ENCODE data around the gene CD55. TPM values are rescaled to one million over a fixed set of nuclear protein-coding genes. Genes with fewer than 3 reads are reported as not detected.

CD55 gene
- total RNA-seq, 2 donors from 2014 or later = 19.5 to 26.1 TPM

DNA sequence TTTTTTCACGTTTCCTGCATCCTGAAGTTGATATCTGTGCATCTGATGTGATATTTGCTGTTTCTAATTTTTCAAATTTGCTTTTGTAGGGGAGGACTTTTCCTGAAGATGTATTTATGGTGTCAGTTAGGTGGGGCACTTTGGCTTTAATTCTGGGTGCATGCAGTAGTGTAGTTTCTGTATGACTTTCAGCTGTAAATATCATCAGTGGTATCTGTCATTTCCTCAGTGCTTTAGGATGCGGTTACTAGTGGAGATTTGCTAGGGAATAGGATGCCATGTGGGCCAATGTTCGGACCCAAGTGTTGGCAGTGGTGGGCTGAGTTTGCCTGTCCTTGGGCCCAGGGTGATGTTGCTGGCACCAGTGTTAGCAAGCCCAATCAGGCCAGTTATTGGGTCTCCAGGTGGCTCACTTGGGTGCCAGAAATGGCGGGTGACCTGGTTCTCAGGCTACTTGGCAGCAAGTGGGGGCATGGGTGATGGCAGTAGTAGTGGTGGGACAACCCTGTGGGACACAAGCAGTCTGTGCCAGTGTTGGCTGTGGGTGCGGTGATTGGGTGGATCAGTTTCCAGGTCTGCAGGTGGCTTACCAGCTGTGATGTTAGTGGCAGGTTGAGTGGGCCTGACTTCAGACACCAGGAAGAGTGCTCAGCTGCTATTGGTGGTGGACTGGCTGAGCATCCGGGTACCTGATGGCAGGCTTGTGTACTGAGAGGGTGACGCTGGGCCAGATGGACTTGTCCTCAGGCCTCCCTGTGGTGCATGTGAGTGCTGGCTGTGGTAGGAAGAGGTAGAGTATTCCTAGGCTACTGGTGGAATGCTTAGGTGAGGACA, 24.4 kb downstream of the CD55 start:
- no peaks in the 10 kb centered on the region for H3K36me3 ChIP-seq (ENCODE audit: control insufficient read depth, insufficient read depth, low read length)
- H3K4me1 Mint-ChIP-seq = no peaks in the 10 kb centered on the region
- peaks cover 6% of the 10 kb centered on the region for H3K9me3 ChIP-seq (ENCODE audit: control insufficient read depth, low read length)
- no peaks in the 10 kb centered on the region for H3K27me3 ChIP-seq (ENCODE audit: control insufficient read depth, insufficient read depth, low read length, poor library complexity, severe bottlenecking)
- H3K9ac ChIP-seq (ENCODE audit: extremely low read depth, low read length, poor library complexity, severe bottlenecking) = no peak overlapping the region
- no peak overlapping the region for H3K4me3 Mint-ChIP-seq
- no peak for DNase-seq
- no peaks in the 10 kb centered on the region for H3K4me1 ChIP-seq (ENCODE audit: control insufficient read depth, insufficient read depth, low read length)
- H3K27me3 Mint-ChIP-seq (ENCODE audit: insufficient read depth) = peaks cover 4% of the 10 kb centered on the region
- no peak overlapping the region for H3K4me3 ChIP-seq (ENCODE audit: low read length)
- no peak overlapping the region for H3K27ac Mint-ChIP-seq
- H3K36me3 Mint-ChIP-seq (ENCODE audit: low read depth) = peaks cover 49% of the 10 kb centered on the region
- 79 to 93% methylated on average over 3 to 7 of the region's 7 CpGs for WGBS, 2 experiments (ENCODE audit: insufficient coverage in 1 of 2, insufficient read length in 1 of 2)
- H3K9me3 Mint-ChIP-seq = peaks cover 25% of the 10 kb centered on the region
- TF ChIP-seq, protein P1, sequence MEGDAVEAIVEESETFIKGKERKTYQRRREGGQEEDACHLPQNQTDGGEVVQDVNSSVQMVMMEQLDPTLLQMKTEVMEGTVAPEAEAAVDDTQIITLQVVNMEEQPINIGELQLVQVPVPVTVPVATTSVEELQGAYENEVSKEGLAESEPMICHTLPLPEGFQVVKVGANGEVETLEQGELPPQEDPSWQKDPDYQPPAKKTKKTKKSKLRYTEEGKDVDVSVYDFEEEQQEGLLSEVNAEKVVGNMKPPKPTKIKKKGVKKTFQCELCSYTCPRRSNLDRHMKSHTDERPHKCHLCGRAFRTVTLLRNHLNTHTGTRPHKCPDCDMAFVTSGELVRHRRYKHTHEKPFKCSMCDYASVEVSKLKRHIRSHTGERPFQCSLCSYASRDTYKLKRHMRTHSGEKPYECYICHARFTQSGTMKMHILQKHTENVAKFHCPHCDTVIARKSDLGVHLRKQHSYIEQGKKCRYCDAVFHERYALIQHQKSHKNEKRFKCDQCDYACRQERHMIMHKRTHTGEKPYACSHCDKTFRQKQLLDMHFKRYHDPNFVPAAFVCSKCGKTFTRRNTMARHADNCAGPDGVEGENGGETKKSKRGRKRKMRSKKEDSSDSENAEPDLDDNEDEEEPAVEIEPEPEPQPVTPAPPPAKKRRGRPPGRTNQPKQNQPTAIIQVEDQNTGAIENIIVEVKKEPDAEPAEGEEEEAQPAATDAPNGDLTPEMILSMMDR (conservative IDR thresholded peaks at IDR 0.05) = no peak
- H3K27ac ChIP-seq (ENCODE audit: low read depth, low read length) = no peak overlapping the region

DNA sequence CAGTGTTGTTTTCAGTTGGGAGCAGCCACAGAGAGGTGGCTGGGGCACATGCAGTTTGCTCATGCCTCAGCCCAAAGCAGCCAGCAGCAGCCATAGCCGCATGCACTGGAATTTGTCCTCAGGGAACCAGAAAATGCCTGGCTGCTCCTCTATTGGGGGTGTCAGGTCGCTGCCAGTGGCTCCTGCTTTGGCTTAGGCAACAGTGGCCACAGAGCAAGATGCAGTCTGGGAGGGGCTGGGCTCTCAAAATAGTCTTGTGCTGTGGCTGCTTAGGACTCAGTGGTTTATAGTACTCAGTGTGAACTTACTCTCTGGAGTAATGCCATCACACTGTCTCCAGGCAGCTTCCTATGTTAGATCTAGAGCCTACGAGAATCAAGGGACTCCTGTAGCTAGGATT, 25.0 kb downstream of the CD55 start:
- Histone ChIP-seq H3K4me3 (ENCODE audit: low read length) (no peak overlapping the region), H3K27me3 (ENCODE audit: control insufficient read depth, insufficient read depth, low read length, poor library complexity, severe bottlenecking) (no peaks in the 10 kb centered on the region), H3K4me1 (ENCODE audit: control insufficient read depth, insufficient read depth, low read length) (no peaks in the 10 kb centered on the region), H3K9ac (ENCODE audit: extremely low read depth, low read length, poor library complexity, severe bottlenecking) (no peak overlapping the region), H3K27ac (ENCODE audit: low read depth, low read length) (no peak overlapping the region), H3K9me3 (ENCODE audit: control insufficient read depth, low read length) (peaks cover 6% of the 10 kb centered on the region), H3K36me3 (ENCODE audit: control insufficient read depth, insufficient read depth, low read length) (no peaks in the 10 kb centered on the region)
- DNase-seq = no peak
- Mint-ChIP-seq H3K4me1 (peaks cover 3% of the 10 kb centered on the region), H3K27ac (no peak overlapping the region), H3K36me3 (ENCODE audit: low read depth) (peaks cover 48% of the 10 kb centered on the region), H3K4me3 (no peak overlapping the region), H3K27me3 (ENCODE audit: insufficient read depth) (peaks cover 4% of the 10 kb centered on the region), H3K9me3 (peaks cover 27% of the 10 kb centered on the region)
- WGBS, 2 experiments (ENCODE audit: insufficient coverage in 1 of 2, insufficient read length in 1 of 2) = 92 to 100% methylated on average over 1 to 3 of the region's 3 CpGs
- TF ChIP-seq, protein P1 (conservative IDR thresholded peaks at IDR 0.05) = no peak

- peaks cover 42% of the 10 kb centered on the region for H3K36me3 Mint-ChIP-seq (ENCODE audit: low read depth)
- 91 to 96% methylated on average over 1 to 2 of the region's 2 CpGs for WGBS, 2 experiments (ENCODE audit: insufficient coverage in 1 of 2, insufficient read length in 1 of 2)
- Histone ChIP-seq H3K27ac (ENCODE audit: low read depth, low read length) (no peak overlapping the region), H3K27me3 (ENCODE audit: control insufficient read depth, insufficient read depth, low read length, poor library complexity, severe bottlenecking) (peaks cover 8% of the 10 kb centered on the region), H3K9ac (ENCODE audit: extremely low read depth, low read length, poor library complexity, severe bottlenecking) (no peak overlapping the region), H3K9me3 (ENCODE audit: control insufficient read depth, low read length) (peaks cover 6% of the 10 kb centered on the region), H3K4me1 (ENCODE audit: control insufficient read depth, insufficient read depth, low read length) (no peaks in the 10 kb centered on the region), H3K4me3 (ENCODE audit: low read length) (no peak overlapping the region), H3K36me3 (ENCODE audit: control insufficient read depth, insufficient read depth, low read length) (no peaks in the 10 kb centered on the region)
- H3K27me3 Mint-ChIP-seq (ENCODE audit: insufficient read depth) = peaks cover 4% of the 10 kb centered on the region
- H3K4me3 Mint-ChIP-seq = no peak overlapping the region
- peaks cover 22% of the 10 kb centered on the region for H3K4me1 Mint-ChIP-seq
- TF ChIP-seq, protein P1 (conservative IDR thresholded peaks at IDR 0.05) = no peak
- DNase-seq = no peak
- peaks cover 27% of the 10 kb centered on the region for H3K9me3 Mint-ChIP-seq
- no peak overlapping the region for H3K27ac Mint-ChIP-seq
These were observed 28.5 kb downstream of the CD55 start for GRCh38 chr1:207349979-207350378.
